ENCODE data around the gene LMX1A.

DNA sequence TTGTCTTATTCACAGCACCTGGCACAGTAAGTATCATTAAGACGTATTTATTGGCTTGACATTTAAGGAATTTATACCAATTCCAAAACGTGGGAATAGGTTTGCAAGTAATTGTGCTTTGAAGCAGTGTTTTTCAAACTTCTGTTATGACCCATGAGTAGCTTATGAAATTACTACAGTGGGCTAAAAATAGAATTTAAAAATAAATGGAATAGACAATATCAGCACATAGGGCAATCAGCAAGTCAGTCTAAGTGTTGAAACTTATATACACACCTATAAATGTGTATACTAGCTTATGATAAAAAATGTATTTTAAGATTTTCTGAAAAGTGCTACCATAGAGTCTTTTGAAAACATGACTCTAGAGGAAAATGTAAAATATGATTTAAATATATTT lies 116.6 kb downstream of the LMX1A start:
- no peak for TF ChIP-seq ISL1 (CRISPR knock-in tag; IDR thresholded peaks at IDR 0.05)
- TF ChIP-seq ZNF70 (CRISPR knock-in tag; IDR thresholded peaks at IDR 0.05), result no peak
- TF ChIP-seq, protein P1, sequence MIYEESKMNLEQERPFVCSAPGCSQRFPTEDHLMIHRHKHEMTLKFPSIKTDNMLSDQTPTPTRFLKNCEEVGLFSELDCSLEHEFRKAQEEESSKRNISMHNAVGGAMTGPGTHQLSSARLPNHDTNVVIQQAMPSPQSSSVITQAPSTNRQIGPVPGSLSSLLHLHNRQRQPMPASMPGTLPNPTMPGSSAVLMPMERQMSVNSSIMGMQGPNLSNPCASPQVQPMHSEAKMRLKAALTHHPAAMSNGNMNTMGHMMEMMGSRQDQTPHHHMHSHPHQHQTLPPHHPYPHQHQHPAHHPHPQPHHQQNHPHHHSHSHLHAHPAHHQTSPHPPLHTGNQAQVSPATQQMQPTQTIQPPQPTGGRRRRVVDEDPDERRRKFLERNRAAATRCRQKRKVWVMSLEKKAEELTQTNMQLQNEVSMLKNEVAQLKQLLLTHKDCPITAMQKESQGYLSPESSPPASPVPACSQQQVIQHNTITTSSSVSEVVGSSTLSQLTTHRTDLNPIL (CRISPR knock-in tag; IDR thresholded peaks at IDR 0.05; ENCODE audit: low read depth), result no peak
- TF ChIP-seq, protein P2, sequence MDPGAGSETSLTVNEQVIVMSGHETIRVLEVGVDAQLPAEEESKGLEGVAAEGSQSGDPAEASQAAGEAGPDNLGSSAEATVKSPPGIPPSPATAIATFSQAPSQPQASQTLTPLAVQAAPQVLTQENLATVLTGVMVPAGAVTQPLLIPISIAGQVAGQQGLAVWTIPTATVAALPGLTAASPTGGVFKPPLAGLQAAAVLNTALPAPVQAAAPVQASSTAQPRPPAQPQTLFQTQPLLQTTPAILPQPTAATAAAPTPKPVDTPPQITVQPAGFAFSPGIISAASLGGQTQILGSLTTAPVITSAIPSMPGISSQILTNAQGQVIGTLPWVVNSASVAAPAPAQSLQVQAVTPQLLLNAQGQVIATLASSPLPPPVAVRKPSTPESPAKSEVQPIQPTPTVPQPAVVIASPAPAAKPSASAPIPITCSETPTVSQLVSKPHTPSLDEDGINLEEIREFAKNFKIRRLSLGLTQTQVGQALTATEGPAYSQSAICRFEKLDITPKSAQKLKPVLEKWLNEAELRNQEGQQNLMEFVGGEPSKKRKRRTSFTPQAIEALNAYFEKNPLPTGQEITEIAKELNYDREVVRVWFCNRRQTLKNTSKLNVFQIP (CRISPR knock-in tag; IDR thresholded peaks at IDR 0.05; ENCODE audit: borderline replicate concordance, low read depth), result no peak
- TF ChIP-seq ESRRG (CRISPR knock-in tag; IDR thresholded peaks at IDR 0.05), result no peak
- TF ChIP-seq RARB (CRISPR knock-in tag; IDR thresholded peaks at IDR 0.05), result no peak
- TF ChIP-seq, protein P3, sequence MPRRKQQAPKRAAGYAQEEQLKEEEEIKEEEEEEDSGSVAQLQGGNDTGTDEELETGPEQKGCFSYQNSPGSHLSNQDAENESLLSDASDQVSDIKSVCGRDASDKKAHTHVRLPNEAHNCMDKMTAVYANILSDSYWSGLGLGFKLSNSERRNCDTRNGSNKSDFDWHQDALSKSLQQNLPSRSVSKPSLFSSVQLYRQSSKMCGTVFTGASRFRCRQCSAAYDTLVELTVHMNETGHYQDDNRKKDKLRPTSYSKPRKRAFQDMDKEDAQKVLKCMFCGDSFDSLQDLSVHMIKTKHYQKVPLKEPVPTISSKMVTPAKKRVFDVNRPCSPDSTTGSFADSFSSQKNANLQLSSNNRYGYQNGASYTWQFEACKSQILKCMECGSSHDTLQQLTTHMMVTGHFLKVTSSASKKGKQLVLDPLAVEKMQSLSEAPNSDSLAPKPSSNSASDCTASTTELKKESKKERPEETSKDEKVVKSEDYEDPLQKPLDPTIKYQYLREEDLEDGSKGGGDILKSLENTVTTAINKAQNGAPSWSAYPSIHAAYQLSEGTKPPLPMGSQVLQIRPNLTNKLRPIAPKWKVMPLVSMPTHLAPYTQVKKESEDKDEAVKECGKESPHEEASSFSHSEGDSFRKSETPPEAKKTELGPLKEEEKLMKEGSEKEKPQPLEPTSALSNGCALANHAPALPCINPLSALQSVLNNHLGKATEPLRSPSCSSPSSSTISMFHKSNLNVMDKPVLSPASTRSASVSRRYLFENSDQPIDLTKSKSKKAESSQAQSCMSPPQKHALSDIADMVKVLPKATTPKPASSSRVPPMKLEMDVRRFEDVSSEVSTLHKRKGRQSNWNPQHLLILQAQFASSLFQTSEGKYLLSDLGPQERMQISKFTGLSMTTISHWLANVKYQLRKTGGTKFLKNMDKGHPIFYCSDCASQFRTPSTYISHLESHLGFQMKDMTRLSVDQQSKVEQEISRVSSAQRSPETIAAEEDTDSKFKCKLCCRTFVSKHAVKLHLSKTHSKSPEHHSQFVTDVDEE (CRISPR knock-in tag; IDR thresholded peaks at IDR 0.05), result no peak
- TF ChIP-seq ARNTL (CRISPR knock-in tag; IDR thresholded peaks at IDR 0.05; ENCODE audit: borderline replicate concordance, low read depth), result no peak
- TF ChIP-seq PPARA (CRISPR knock-in tag; IDR thresholded peaks at IDR 0.05; ENCODE audit: borderline replicate concordance), result no peak
- no peak for TF ChIP-seq GLIS3 (CRISPR knock-in tag; IDR thresholded peaks at IDR 0.05)
- TF ChIP-seq CSDC2 (CRISPR knock-in tag; IDR thresholded peaks at IDR 0.05), result no peak
- TF ChIP-seq, protein P4, sequence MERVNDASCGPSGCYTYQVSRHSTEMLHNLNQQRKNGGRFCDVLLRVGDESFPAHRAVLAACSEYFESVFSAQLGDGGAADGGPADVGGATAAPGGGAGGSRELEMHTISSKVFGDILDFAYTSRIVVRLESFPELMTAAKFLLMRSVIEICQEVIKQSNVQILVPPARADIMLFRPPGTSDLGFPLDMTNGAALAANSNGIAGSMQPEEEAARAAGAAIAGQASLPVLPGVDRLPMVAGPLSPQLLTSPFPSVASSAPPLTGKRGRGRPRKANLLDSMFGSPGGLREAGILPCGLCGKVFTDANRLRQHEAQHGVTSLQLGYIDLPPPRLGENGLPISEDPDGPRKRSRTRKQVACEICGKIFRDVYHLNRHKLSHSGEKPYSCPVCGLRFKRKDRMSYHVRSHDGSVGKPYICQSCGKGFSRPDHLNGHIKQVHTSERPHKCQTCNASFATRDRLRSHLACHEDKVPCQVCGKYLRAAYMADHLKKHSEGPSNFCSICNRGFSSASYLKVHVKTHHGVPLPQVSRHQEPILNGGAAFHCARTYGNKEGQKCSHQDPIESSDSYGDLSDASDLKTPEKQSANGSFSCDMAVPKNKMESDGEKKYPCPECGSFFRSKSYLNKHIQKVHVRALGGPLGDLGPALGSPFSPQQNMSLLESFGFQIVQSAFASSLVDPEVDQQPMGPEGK (CRISPR knock-in tag; IDR thresholded peaks at IDR 0.05; ENCODE audit: borderline replicate concordance), result no peak
